Measurements from ENCODE around the gene KRTAP12-1.
A peak's percentile ranks its signal among the peaks of the same experiment; 100 is the strongest.

The KRTAP12-1 gene

GRCh38 chr21:44711327-44712202 lies 29.6 kb upstream of the KRTAP12-1 start, which contains the start of gene TSPEAR:
Gene TSPEAR (minus strand): TSS chr21:44711572. CDS start chr21:44711514, 58 bp downstream.
- DNase-seq (ENCODE audit: low read depth in 2 of 2) = no peak

- DNase-seq (ENCODE audit: low read depth in 2 of 2) = no peak
Measured at GRCh38 chr21:44710756-44711326, 28.9 kb upstream of the KRTAP12-1 start.

- DNase-seq (ENCODE audit: low read depth in 2 of 2) = no peak
Measured at GRCh38 chr21:44710294-44710665, 28.3 kb upstream of the KRTAP12-1 start.

GRCh38 chr21:44709426-44710293 lies 27.7 kb upstream of the KRTAP12-1 start:
- peak in 1 of 2 donors; percentile 20 for DNase-seq (ENCODE audit: low read depth in 2 of 2)

GRCh38 chr21:44708866-44709425 lies 27.0 kb upstream of the KRTAP12-1 start:
- DNase-seq (ENCODE audit: low read depth in 2 of 2) = no peak

GRCh38 chr21:44708213-44708865 lies 26.4 kb upstream of the KRTAP12-1 start:
- DNase-seq (ENCODE audit: low read depth in 2 of 2) = no peak

- DNase-seq (ENCODE audit: low read depth in 2 of 2) = no peak
Measured at GRCh38 chr21:44706706-44707581, 25.0 kb upstream of the KRTAP12-1 start.

GRCh38 chr21:44706026-44706705 lies 24.2 kb upstream of the KRTAP12-1 start:
- DNase-seq (ENCODE audit: low read depth in 2 of 2) = no peak

- no peak for DNase-seq (ENCODE audit: low read depth in 2 of 2)
Measured at GRCh38 chr21:44704636-44705001, 22.7 kb upstream of the KRTAP12-1 start.

GRCh38 chr21:44703731-44704635 lies 22.0 kb upstream of the KRTAP12-1 start:
- DNase-seq (ENCODE audit: low read depth in 2 of 2) = no peak

GRCh38 chr21:44702973-44703730 lies 21.2 kb upstream of the KRTAP12-1 start:
- DNase-seq (ENCODE audit: low read depth in 2 of 2) = no peak

- no peak for DNase-seq (ENCODE audit: low read depth in 2 of 2)
Measured at GRCh38 chr21:44702111-44702972, 20.4 kb upstream of the KRTAP12-1 start.

- no peak for DNase-seq (ENCODE audit: low read depth in 2 of 2)
Measured at GRCh38 chr21:44701541-44701940, 19.6 kb upstream of the KRTAP12-1 start.

- DNase-seq (ENCODE audit: low read depth in 2 of 2) = no peak
Measured at GRCh38 chr21:44701023-44701400, 19.0 kb upstream of the KRTAP12-1 start.

- DNase-seq (ENCODE audit: low read depth in 2 of 2) = no peak
Measured at GRCh38 chr21:44700101-44701022, 18.4 kb upstream of the KRTAP12-1 start.

GRCh38 chr21:44699502-44700001 lies 17.6 kb upstream of the KRTAP12-1 start:
- no peak for DNase-seq (ENCODE audit: low read depth in 2 of 2)
